GM18505 (cell line): ENCODE results near the gene GADL1.

Experiments used
- ATAC-seq: cut with Tn5 transposase; IDR thresholded peaks from one replicate; pipeline ENCODE4 v1.9.1; 2021; ENCODE audit not compliant: unreplicated experiment
- POLR2A ChIP-seq: IDR thresholded peaks from 4 replicates; pipeline ENCODE4 v1.6.1; 2011; ENCODE audit warnings: borderline replicate concordance; ENCODE audit not compliant: insufficient read depth, insufficient read length; ENCODE audit errors: extremely low read depth

The GADL1 gene

GRCh38 chr3:30704931-30705890, 189.2 kb downstream of the GADL1 start:
- TF ChIP-seq POLR2A: no peak
- no peak for ATAC-seq

DNA sequence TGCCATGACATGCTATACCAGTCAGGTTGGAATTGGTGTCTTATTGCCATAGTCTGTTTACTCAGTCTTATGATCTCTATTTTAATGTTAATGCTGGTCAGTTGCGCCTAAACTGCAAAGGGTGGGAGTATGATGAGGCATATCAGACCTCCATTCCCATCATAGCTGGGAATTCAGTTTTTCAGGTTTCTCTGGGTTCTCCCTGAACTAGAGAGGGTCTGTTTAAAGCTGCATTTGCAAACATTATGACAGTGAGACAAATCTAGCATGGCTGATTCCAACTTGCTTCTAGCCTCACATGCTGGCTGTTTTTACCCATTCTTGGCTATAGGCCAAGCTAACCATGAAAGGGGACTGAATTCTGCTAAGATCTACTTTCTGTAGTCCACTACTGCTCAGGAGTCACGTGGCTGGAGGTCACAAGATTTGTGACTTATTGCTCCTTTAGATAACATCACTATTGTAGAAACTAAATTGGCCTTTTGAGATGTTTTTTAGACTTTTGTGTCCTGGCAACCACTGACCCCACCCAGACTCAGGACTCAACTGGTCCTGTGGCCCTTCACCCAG, 191.5 kb downstream of the GADL1 start:
- TF ChIP-seq POLR2A: no peak
- ATAC-seq: no peak

DNA sequence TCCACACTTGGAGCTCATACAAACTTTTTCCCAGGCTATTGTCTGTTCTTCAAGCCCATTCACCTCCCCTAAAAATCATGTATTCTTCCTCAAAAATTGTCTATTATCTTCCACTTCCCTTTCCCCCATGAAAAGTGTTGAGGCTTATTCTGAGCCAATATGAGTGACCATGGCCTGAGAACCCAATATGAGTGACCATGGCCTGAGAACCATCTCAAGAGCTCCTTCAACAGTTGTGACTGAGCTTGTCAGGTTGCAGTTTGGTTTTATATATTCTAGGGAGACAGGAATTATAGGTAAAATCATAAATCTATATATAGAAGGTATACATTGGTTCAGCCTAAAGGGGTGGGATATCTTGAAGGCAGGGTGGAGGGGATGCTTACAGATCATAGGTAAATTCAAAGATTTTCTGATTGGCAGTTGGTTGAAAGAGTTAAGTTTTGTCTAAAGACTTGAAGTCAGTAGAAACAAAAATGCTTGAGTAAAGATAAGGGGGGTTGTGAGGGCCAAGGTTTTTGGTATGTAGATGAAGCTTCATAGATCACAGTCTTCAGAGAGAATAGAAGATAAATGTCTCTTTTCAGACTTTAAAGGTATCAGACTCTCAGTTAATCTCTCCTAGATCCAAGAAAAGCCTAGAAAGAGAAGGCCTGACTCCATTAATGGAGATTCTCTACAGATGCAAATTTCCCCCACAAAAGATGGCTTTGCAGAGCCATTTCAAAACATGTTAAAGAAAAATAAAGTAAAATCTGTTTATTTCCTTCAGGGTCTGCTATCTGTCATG, 192.2 kb downstream of the GADL1 start:
- ATAC-seq: no peak
- TF ChIP-seq POLR2A: no peak

DNA sequence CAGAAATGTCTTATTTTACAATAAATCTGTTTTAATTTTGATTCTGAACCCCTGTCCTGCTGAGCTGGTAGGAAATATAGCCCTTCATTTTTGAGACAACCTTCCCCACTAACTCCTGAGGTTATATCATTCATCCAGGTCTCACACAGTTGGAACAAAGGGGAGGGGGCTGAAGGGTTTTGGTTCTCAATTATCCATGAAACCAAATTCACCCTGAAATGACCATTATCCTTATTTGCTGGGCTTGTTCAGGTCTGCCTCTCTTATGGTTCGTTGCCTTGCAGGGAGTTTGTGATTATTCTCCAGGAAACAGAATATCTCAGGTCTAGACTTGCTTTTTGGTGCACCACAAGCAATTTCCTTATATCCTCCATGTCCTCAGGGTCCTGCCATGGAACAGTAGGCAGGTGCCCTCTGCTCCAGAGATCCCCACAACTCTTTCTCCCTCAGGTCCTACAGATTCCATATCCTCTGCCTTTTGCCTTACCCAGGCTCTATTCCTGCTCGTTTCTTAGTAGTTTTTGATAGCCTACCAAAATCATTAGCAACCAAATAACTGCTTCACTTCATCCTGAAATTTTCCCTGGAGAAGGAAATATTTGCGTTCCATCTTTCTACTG, 193.6 kb downstream of the GADL1 start:
- ATAC-seq: no peak
- TF ChIP-seq POLR2A: no peak

- ATAC-seq: no peak
- no peak for TF ChIP-seq POLR2A
These were observed 194.5 kb downstream of the GADL1 start for GRCh38 chr3:30699927-30700326.

DNA sequence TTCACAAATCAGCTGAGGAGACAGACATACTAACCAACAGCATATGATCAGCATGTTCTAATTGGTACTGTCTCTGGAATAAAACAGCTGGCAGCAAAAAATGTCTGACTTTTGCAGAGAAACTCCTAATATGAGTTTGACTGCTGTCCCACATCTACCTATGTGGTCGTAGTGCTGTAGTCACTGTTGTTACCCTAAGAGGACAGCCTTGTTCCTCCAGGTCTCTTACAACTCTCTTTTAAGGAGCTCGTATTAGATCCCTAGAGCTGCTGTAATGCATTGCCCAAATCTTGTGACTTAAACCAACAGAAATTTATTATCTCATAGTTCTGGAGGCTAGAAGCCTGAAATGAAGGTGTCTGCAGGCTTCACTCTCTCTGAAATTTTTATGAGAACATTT, 195.9 kb downstream of the GADL1 start:
- TF ChIP-seq POLR2A: no peak
- ATAC-seq: no peak

GRCh38 chr3:30696896-30697295, 197.6 kb downstream of the GADL1 start:
- no peak for TF ChIP-seq POLR2A
- no peak for ATAC-seq

- no peak for TF ChIP-seq POLR2A
- ATAC-seq: no peak
These were observed 198.1 kb downstream of the GADL1 start for GRCh38 chr3:30696403-30696819.

DNA sequence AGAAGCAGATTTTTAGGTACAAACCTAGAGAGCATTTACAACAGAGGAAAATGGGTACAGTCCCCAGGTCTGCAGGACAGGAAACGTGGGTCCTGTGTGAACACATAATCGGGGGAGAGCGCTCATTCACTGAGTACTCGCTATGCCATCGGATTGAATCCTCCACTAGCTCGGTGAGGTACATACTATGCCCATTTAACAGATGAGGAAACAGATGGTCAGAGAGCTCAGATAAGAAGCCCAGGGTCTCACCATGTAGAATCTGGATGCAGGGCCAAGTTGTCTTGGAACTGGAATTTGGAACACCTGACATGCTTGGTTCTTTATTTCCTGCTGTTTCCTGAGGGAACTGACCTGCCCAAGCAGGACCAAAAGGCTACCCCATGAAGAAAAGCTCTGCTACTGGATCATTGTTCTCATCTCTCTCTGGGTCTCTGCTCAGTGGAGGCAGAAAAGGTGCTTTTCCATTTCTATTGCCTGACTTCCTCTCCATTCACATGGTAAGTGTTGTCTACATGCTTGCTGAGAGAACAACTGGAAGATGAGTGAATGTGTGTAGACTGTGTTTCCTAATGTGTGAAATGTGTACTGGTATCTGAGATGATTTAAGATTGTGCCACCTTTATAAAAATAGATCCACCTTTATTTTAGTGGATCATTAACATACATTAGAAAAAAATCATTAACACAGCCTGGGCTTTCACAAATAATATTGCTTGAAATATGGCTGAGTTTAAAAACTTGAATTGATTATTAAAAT, 199.0 kb downstream of the GADL1 start:
- TF ChIP-seq POLR2A: no peak
- no peak for ATAC-seq

DNA sequence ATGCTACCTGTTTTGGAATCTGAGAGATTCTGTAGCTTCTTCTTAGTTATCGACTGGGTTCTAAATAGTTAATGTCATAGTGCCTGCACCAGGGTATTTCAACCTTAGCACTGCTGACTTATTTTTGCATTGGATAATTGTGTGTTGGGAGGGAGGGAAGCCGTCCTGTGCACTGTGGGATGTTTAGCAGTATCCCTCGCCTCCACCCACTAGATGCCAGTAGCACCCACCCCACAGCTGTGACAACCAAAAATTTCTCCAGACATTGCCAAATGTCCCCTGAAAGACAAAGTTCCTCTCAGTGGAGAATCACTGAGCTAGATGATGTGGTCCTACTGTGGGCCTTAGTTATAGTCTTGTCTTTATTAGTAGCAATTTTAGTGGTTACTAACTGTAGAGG, 199.8 kb downstream of the GADL1 start:
- ATAC-seq: no peak
- TF ChIP-seq POLR2A: no peak

DNA sequence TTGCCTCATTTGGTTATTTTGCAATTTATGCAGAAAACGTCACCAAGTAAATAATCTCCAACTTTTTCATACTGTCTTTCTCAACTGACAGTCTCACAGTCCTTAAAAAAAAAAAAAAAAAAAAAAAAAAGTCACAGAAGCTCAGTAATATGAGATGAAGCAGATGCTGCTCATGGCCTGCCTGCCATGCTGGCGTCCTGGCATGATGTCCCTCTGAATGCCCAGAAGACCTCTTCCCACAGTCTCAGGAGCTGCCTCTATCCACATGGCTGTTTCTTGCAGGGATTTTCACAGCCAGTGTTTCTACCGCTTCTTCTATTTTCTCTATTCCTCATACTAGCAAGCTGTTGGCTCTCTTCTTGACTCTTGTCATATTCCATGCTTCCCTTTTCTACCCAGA, 200.3 kb downstream of the GADL1 start:
- TF ChIP-seq POLR2A: no peak
- no peak for ATAC-seq

DNA sequence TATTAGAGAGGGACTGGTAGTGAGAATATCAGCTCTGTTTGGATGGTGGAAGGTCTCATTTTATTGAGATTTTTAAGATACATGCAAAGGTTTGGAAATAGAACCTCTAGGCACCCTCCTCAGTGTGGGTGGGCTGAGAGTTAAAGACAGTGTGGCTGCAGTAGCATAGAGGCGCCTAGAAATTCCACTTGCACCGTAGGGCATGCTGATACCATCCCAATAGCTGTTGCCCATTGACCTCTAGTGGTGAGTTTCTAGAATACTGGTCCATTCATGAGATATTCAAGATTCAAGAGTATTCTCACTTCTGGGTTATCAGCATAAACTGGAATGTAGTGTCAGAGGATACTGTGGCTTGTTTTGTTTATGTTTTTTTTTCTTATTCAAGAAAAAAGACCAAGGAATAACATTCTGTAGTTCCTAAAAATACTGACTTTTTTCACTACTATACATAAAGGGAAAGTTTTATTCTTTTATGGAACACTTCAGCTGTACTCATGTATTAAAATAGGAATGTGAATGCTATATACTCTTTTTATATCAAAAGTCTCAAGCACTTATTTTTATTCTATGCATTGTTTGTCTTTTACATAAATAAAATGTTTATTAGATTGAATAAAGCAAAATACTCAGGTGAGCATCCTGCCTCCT, 200.9 kb downstream of the GADL1 start:
- peak; percentile 91 for ATAC-seq
- TF ChIP-seq POLR2A: no peak
